Panc1 (cell line): Measurements from ENCODE around the gene RRBP1. TPM values are rescaled to one million over a fixed set of nuclear protein-coding genes. Genes with fewer than 3 reads are reported as not detected.

Source experiments
- ATAC-seq: fragments of 200-7000 bp; cut with Tn5 transposase; 2 replicates; pipeline ENCODE4 v1.9.1; 2020; ENCODE audit warnings: mild to moderate bottlenecking, moderate library complexity
- BruUV-seq: library from RNA; stranded (reverse); fragments of 400-500 nt; replicated peaks from 2 replicates; lab custom pipeline; 2021; lab: Mats Ljungman, UMichigan
- CTCF ChIA-PET: fragments of 300-600 bp; sonication (Branson Sonifier 250); formaldehyde crosslinking; loops from one replicate; lab custom pipeline; 2022; ENCODE audit warnings: antibody characterized with exemption; lab: Charles Lee
- POLR2A ChIA-PET: fragments of 300-600 bp; sonication (Branson Sonifier 250); formaldehyde crosslinking; loops from one replicate; lab custom pipeline; 2022; ENCODE audit warnings: antibody characterized with exemption; lab: Charles Lee
- DNase-seq: peaks from one replicate; pipeline ENCODE4 v3.0.0-alpha.2; 2010; ENCODE audit warnings: low read depth, low spot score
- H3K27ac ChIP-seq: 2 replicates; pipeline ENCODE4 v1.5.1; 2011; ENCODE audit warnings: mild to moderate bottlenecking, low read length, inconsistent platforms
- H3K27me3 ChIP-seq: fragments of 200-500 bp; sonication (Bioruptor generic); 2 replicates; pipeline ENCODE4 v1.6.0; 2014; ENCODE audit warnings: low read length, inconsistent platforms; ENCODE audit not compliant: control insufficient read depth, insufficient read depth
- H3K36me3 ChIP-seq: fragments of 200-500 bp; sonication (Bioruptor generic); 2 replicates; pipeline ENCODE4 v1.5.1; 2014; ENCODE audit warnings: inconsistent platforms, mild to moderate bottlenecking, low read length, moderate library complexity; ENCODE audit not compliant: control insufficient read depth, insufficient read depth
- H3K4me1 ChIP-seq: 2 replicates; pipeline ENCODE4 v1.5.1; 2011; ENCODE audit warnings: inconsistent platforms, mild to moderate bottlenecking, low read length, moderate library complexity; ENCODE audit not compliant: control insufficient read depth, insufficient read depth
- H3K4me3 ChIP-seq, 2 experiments: 2 replicates each; pipeline ENCODE4 v1.5.1; 2011 to 2012; ENCODE audit warnings: low read depth in 2 of 2, low read length in 2 of 2, mild to moderate bottlenecking in 2 of 2, inconsistent platforms in 1 of 2, moderate library complexity in 1 of 2
- H3K9me3 ChIP-seq: fragments of 200-500 bp; sonication (Bioruptor generic); 2 replicates; pipeline ENCODE4 v1.5.1; 2014; ENCODE audit warnings: low read depth, mild to moderate bottlenecking, inconsistent platforms, low read length, moderate library complexity; ENCODE audit not compliant: control insufficient read depth, insufficient read depth
- CTCF ChIP-seq: fragments of 450-650 bp; IDR thresholded peaks from 2 replicates; pipeline ENCODE4 v1.5.1; 2017; ENCODE audit warnings: mild to moderate bottlenecking
- POLR2AphosphoS5 ChIP-seq: IDR thresholded peaks from 2 replicates; pipeline ENCODE4 v1.6.1; 2012; ENCODE audit warnings: mild to moderate bottlenecking, low read depth, low read length, moderate library complexity
- REST ChIP-seq, 2 experiments: IDR thresholded peaks; 2 replicates each; pipeline ENCODE4 v1.6.1; 2011 to 2012; ENCODE audit warnings: low read depth in 2 of 2, control low read depth in 1 of 2, low read length in 1 of 2, mild to moderate bottlenecking in 1 of 2, moderate library complexity in 1 of 2; ENCODE audit not compliant: insufficient read depth in 1 of 2
- SIN3A ChIP-seq: IDR thresholded peaks from 2 replicates; pipeline ENCODE4 v1.6.1; 2012; ENCODE audit warnings: low read depth, mild to moderate bottlenecking, low read length, moderate library complexity, borderline replicate concordance; ENCODE audit not compliant: insufficient read depth
- TCF7L2 ChIP-seq: IDR thresholded peaks from 2 replicates; pipeline ENCODE4 v1.6.1; 2011; ENCODE audit warnings: mild to moderate bottlenecking, low read depth, low read length, inconsistent platforms
- in situ Hi-C: cut with HindIII; loops from 2 replicates; pipeline ENCODE4 v1.10.0; 2016; ENCODE audit warnings: low sequenced_read_pairs, low pct_unique_long_range_greater_than_20kb
- intact Hi-C: fragments of 100-400 bp; cut with micrococcal nuclease; formaldehyde crosslinking; loops from one replicate; pipeline ENCODE4 v1.10.0; 2022; ENCODE audit not compliant: unreplicated experiment
- total RNA-seq: library from RNA; stranded (reverse); gene quantifications from one replicate; pipeline ENCODE4 v1.2.1, GENCODE V29; 2021; ENCODE audit not compliant: unreplicated experiment

Gene RRBP1
- total RNA-seq, 1 experiment from 2014 or later: 152 TPM

- H3K27ac ChIP-seq: no peak overlapping the region
- BruUV-seq: no TSS peak
- intact Hi-C loops (loop anchor here (1.0 to 2.0 kb wide), 2 partner anchors 80 to 111 kb away; no protein-coding TSS in a partner anchor), in situ Hi-C loops (no loop called here)
- CTCF ChIA-PET: interaction anchor here (1.0 to 1.6 kb wide), 2 partner anchors 80 to 113 kb away, joined by 3 to 7 read pairs (median 4); no protein-coding TSS in a partner anchor
- ATAC-seq: no peak
- H3K27me3 ChIP-seq: no peaks in the 10 kb centered on the region
- H3K36me3 ChIP-seq: no peaks in the 10 kb centered on the region; the same call in 1 of the 2 replicates
- no peak overlapping the region for H3K4me3 ChIP-seq
- no peak for DNase-seq
- peaks cover 39% of the 10 kb centered on the region for H3K4me1 ChIP-seq
- no peaks in the 10 kb centered on the region for H3K9me3 ChIP-seq
- TF ChIP-seq CTCF (no peak), TCF7L2 (no peak), SIN3A (no peak), REST (IDR thresholded peaks at IDR 0.05; ENCODE audit: insufficient read depth in 1 of 2, low read depth in 2 of 2, low read length in 1 of 2) (no peak), POLR2AphosphoS5 (no peak)
- POLR2A ChIA-PET: no interaction called here
Measured at GRCh38 chr20:17616480-17617211, 65.4 kb downstream of the RRBP1 start.

- POLR2A ChIA-PET: no interaction called here
- peaks cover 46% of the 10 kb centered on the region for H3K4me1 ChIP-seq
- no peak for TF ChIP-seq REST (IDR thresholded peaks at IDR 0.05; ENCODE audit: insufficient read depth in 1 of 2, low read depth in 2 of 2, low read length in 1 of 2)
- no peak for TF ChIP-seq POLR2AphosphoS5
- no peak for TF ChIP-seq TCF7L2
- TF ChIP-seq CTCF: no peak
- TF ChIP-seq SIN3A: no peak
- in situ Hi-C loops: no loop called here
- H3K4me3 ChIP-seq: no peak overlapping the region
- no peak overlapping the region for H3K27ac ChIP-seq
- no peak for ATAC-seq
- no peaks in the 10 kb centered on the region for H3K27me3 ChIP-seq
- H3K9me3 ChIP-seq: no peaks in the 10 kb centered on the region
- no peaks in the 10 kb centered on the region; the same call in 1 of the 2 replicates for H3K36me3 ChIP-seq
- BruUV-seq: no TSS peak
- CTCF ChIA-PET: interaction anchor here (0.6 to 1.3 kb wide), 4 partner anchors 79 to 434 kb away, joined by 3 to 6 read pairs (median 4); no protein-coding TSS in a partner anchor
- intact Hi-C loops: loop anchor here (2.0 kb wide), 1 partner anchor 79 kb away; no protein-coding TSS in a partner anchor
- DNase-seq: no peak
Measured at GRCh38 chr20:17615645-17616479, 66.2 kb downstream of the RRBP1 start.
